Measurements from ENCODE around the gene FAIM2. TPM values are rescaled to one million over a fixed set of nuclear protein-coding genes. Genes with fewer than 3 reads are reported as not detected.

FAIM2 gene
- polyA plus RNA-seq, 4 donors = 2.2 to 13.5 TPM; not detected in 2

- no peak for DNase-seq
- Histone ChIP-seq H3K27ac (ENCODE audit: low read depth in 1 of 3, low read length in 2 of 3) (no peak overlapping the region), H3K4me3 (ENCODE audit: low read depth in 1 of 3, low read length in 3 of 3) (no peak overlapping the region), H3K27me3 (ENCODE audit: control insufficient read depth in 3 of 3, insufficient read depth in 3 of 3, low read length in 3 of 3) (no peaks in the 10 kb centered on the region), H3K9me3 (ENCODE audit: control insufficient read depth in 2 of 2, insufficient read depth in 1 of 2, low read depth in 1 of 2, low read length in 1 of 2) (no peaks in the 10 kb centered on the region), H3K4me1 (ENCODE audit: control insufficient read depth in 3 of 3, insufficient read depth in 2 of 3, low read depth in 1 of 3, low read length in 2 of 3) (peaks cover 0 to 33% (median 1%) of the 10 kb centered on the region in 3 donors), H3K36me3 (ENCODE audit: control insufficient read depth in 3 of 3, insufficient read depth in 2 of 3, low read depth in 1 of 3, low read length in 3 of 3) (no peaks in the 10 kb centered on the region)
- WGBS, 3 donors = 74 to 94% (median 89%) methylated on average over 4 of the region's 4 CpGs
- no peak for FAIRE-seq
Observed at GRCh38 chr12:49871263-49871561, 32.5 kb downstream of the FAIM2 start.

GRCh38 chr12:49870501-49871262, 33.0 kb downstream of the FAIM2 start:
- no peak overlapping the region for H3K27ac ChIP-seq (ENCODE audit: low read depth in 1 of 3, low read length in 2 of 3)
- DNase-seq (no peak), FAIRE-seq (no peak)

GRCh38 chr12:49869816-49870500, 33.7 kb downstream of the FAIM2 start:
- DNase-seq (no peak), FAIRE-seq (no peak)
- 88 to 91% (median 90%) methylated on average over 14 of the region's 14 CpGs for whole genome bisulfite sequencing, 3 donors
- no peaks in the 10 kb centered on the region for H3K27me3 ChIP-seq (ENCODE audit: control insufficient read depth in 3 of 3, insufficient read depth in 3 of 3, low read length in 3 of 3)
- no peak overlapping the region for H3K4me3 ChIP-seq (ENCODE audit: low read depth in 1 of 3, low read length in 3 of 3)
- H3K4me1 ChIP-seq (ENCODE audit: control insufficient read depth in 3 of 3, insufficient read depth in 2 of 3, low read depth in 1 of 3, low read length in 2 of 3) = peaks cover 0 to 33% (median 1%) of the 10 kb centered on the region in 3 donors
- no peaks in the 10 kb centered on the region for H3K36me3 ChIP-seq (ENCODE audit: control insufficient read depth in 3 of 3, insufficient read depth in 2 of 3, low read depth in 1 of 3, low read length in 3 of 3)
- peak overlapping the region in 2 of 3 donors; percentile 0 to 38 for H3K27ac ChIP-seq (ENCODE audit: low read depth in 1 of 3, low read length in 2 of 3)
- H3K9me3 ChIP-seq (ENCODE audit: control insufficient read depth in 2 of 2, insufficient read depth in 1 of 2, low read depth in 1 of 2, low read length in 1 of 2) = no peaks in the 10 kb centered on the region

More at GRCh38 chr12:49870501-49871262, 33.0 kb downstream of the FAIM2 start:
- H3K36me3 ChIP-seq (ENCODE audit: control insufficient read depth in 3 of 3, insufficient read depth in 2 of 3, low read depth in 1 of 3, low read length in 3 of 3) = no peaks in the 10 kb centered on the region
- H3K4me1 ChIP-seq (ENCODE audit: control insufficient read depth in 3 of 3, insufficient read depth in 2 of 3, low read depth in 1 of 3, low read length in 2 of 3) = peaks cover 0 to 33% (median 1%) of the 10 kb centered on the region in 3 donors
- 91 to 93% (median 93%) methylated on average over 11 of the region's 11 CpGs for WGBS, 3 donors
- H3K4me3 ChIP-seq (ENCODE audit: low read depth in 1 of 3, low read length in 3 of 3) = no peak overlapping the region
- no peaks in the 10 kb centered on the region for H3K27me3 ChIP-seq (ENCODE audit: control insufficient read depth in 3 of 3, insufficient read depth in 3 of 3, low read length in 3 of 3)
- H3K9me3 ChIP-seq (ENCODE audit: control insufficient read depth in 2 of 2, insufficient read depth in 1 of 2, low read depth in 1 of 2, low read length in 1 of 2) = no peaks in the 10 kb centered on the region

GRCh38 chr12:49868952-49869815, 34.5 kb downstream of the FAIM2 start:
- peaks cover 0 to 33% (median 1%) of the 10 kb centered on the region in 3 donors for H3K4me1 ChIP-seq (ENCODE audit: control insufficient read depth in 3 of 3, insufficient read depth in 2 of 3, low read depth in 1 of 3, low read length in 2 of 3)

GRCh38 chr12:49868449-49868848, 35.3 kb downstream of the FAIM2 start:
- Histone ChIP-seq H3K9me3 (ENCODE audit: control insufficient read depth in 2 of 2, insufficient read depth in 1 of 2, low read depth in 1 of 2, low read length in 1 of 2) (no peaks in the 10 kb centered on the region), H3K27me3 (ENCODE audit: control insufficient read depth in 3 of 3, insufficient read depth in 3 of 3, low read length in 3 of 3) (no peaks in the 10 kb centered on the region), H3K27ac (ENCODE audit: low read depth in 1 of 3, low read length in 2 of 3) (peak overlapping the region in 2 of 3 donors; percentile 38 to 55), H3K4me1 (ENCODE audit: control insufficient read depth in 3 of 3, insufficient read depth in 2 of 3, low read depth in 1 of 3, low read length in 2 of 3) (peaks cover 0 to 38% (median 1%) of the 10 kb centered on the region in 3 donors), H3K4me3 (ENCODE audit: low read depth in 1 of 3, low read length in 3 of 3) (no peak overlapping the region), H3K36me3 (ENCODE audit: control insufficient read depth in 3 of 3, insufficient read depth in 2 of 3, low read depth in 1 of 3, low read length in 3 of 3) (no peaks in the 10 kb centered on the region)
- FAIRE-seq (no peak), DNase-seq (no peak)
- WGBS, 3 donors = 83 to 90% (median 85%) methylated on average over 14 to 16 of the region's 16 CpGs

More at GRCh38 chr12:49868952-49869815, 34.5 kb downstream of the FAIM2 start:
- Histone ChIP-seq H3K4me3 (ENCODE audit: low read depth in 1 of 3, low read length in 3 of 3) (no peak overlapping the region), H3K27me3 (ENCODE audit: control insufficient read depth in 3 of 3, insufficient read depth in 3 of 3, low read length in 3 of 3) (no peaks in the 10 kb centered on the region), H3K36me3 (ENCODE audit: control insufficient read depth in 3 of 3, insufficient read depth in 2 of 3, low read depth in 1 of 3, low read length in 3 of 3) (no peaks in the 10 kb centered on the region), H3K27ac (ENCODE audit: low read depth in 1 of 3, low read length in 2 of 3) (peak overlapping the region in 2 of 3 donors; percentile 38 to 55), H3K9me3 (ENCODE audit: control insufficient read depth in 2 of 2, insufficient read depth in 1 of 2, low read depth in 1 of 2, low read length in 1 of 2) (no peaks in the 10 kb centered on the region)
- no peak for FAIRE-seq
- WGBS, 3 donors = 24 to 37% (median 37%) methylated on average over 14 to 16 of the region's 16 CpGs
- peak; percentile 21 to 75 for DNase-seq

- H3K4me1 ChIP-seq (ENCODE audit: control insufficient read depth in 3 of 3, insufficient read depth in 2 of 3, low read depth in 1 of 3, low read length in 2 of 3) = peaks cover 0 to 38% (median 1%) of the 10 kb centered on the region in 3 donors
- 21 to 45% (median 36%) methylated on average over 11 of the region's 11 CpGs for WGBS, 3 donors
- no peak overlapping the region for H3K4me3 ChIP-seq (ENCODE audit: low read depth in 1 of 3, low read length in 3 of 3)
- DNase-seq = peak; percentile 25 to 58
- H3K9me3 ChIP-seq (ENCODE audit: control insufficient read depth in 2 of 2, insufficient read depth in 1 of 2, low read depth in 1 of 2, low read length in 1 of 2) = no peaks in the 10 kb centered on the region
- no peak for FAIRE-seq
- peak overlapping the region in 1 of 3 donors; percentile 55 for H3K27ac ChIP-seq (ENCODE audit: low read depth in 1 of 3, low read length in 2 of 3)
- H3K36me3 ChIP-seq (ENCODE audit: control insufficient read depth in 3 of 3, insufficient read depth in 2 of 3, low read depth in 1 of 3, low read length in 3 of 3) = no peaks in the 10 kb centered on the region
- H3K27me3 ChIP-seq (ENCODE audit: control insufficient read depth in 3 of 3, insufficient read depth in 3 of 3, low read length in 3 of 3) = no peaks in the 10 kb centered on the region
Observed at GRCh38 chr12:49867570-49868341, 35.9 kb downstream of the FAIM2 start.

GRCh38 chr12:49866859-49867569, 36.7 kb downstream of the FAIM2 start:
- 27 to 35% (median 32%) methylated on average over 18 to 19 of the region's 19 CpGs for WGBS, 3 donors
- no peak overlapping the region for H3K4me3 ChIP-seq (ENCODE audit: low read depth in 1 of 3, low read length in 3 of 3)
- FAIRE-seq = no peak

More at GRCh38 chr12:49866859-49867569, 36.7 kb downstream of the FAIM2 start:
- Histone ChIP-seq H3K27me3 (ENCODE audit: control insufficient read depth in 3 of 3, insufficient read depth in 3 of 3, low read length in 3 of 3) (no peaks in the 10 kb centered on the region), H3K9me3 (ENCODE audit: control insufficient read depth in 2 of 2, insufficient read depth in 1 of 2, low read depth in 1 of 2, low read length in 1 of 2) (no peaks in the 10 kb centered on the region), H3K36me3 (ENCODE audit: control insufficient read depth in 3 of 3, insufficient read depth in 2 of 3, low read depth in 1 of 3, low read length in 3 of 3) (no peaks in the 10 kb centered on the region), H3K27ac (ENCODE audit: low read depth in 1 of 3, low read length in 2 of 3) (no peak overlapping the region), H3K4me1 (ENCODE audit: control insufficient read depth in 3 of 3, insufficient read depth in 2 of 3, low read depth in 1 of 3, low read length in 2 of 3) (peaks cover 0 to 38% (median 1%) of the 10 kb centered on the region in 3 donors)
- peak; percentile 71 to 80 for DNase-seq
